H7 (cell line): ENCODE data around the gene OR4N2. TPM values are rescaled to one million over a fixed set of nuclear protein-coding genes. Genes with fewer than 3 reads are reported as not detected.

Source experiments
- total RNA-seq: library from RNA; depleted of rRNA; stranded (reverse); fragments of >200 nt; shearing (Covaris generic); gene quantifications from 2 replicates; pipeline ENCODE4 v1.2.3, GENCODE V29; 2014; rRNA removed

OR4N2 gene
- total RNA-seq, 1 experiment from 2014 or later: not detected

Other genes with a start within 250 kb of the OR4N2 start
- not detected in 2 replicates for gene OR11H2, start 89.9 kb upstream of the OR4N2 start, total RNA-seq
- gene OR4Q3, start 60.2 kb upstream of the OR4N2 start, total RNA-seq: not detected in 2 replicates
- not detected in 2 replicates for gene OR4M1, start 30.3 kb upstream of the OR4N2 start, total RNA-seq
- not detected in 2 replicates for gene OR4K2, start 71.4 kb downstream of the OR4N2 start, total RNA-seq
- gene OR4K5, start 116.8 kb downstream of the OR4N2 start, total RNA-seq: not detected in 2 replicates
- gene OR4K1, start 127.1 kb downstream of the OR4N2 start, total RNA-seq: not detected in 2 replicates
- gene OR4K15, start 171.8 kb downstream of the OR4N2 start, total RNA-seq: not detected in 2 replicates
- gene OR4Q2, start 198.4 kb downstream of the OR4N2 start, total RNA-seq: not detected in 2 replicates
- not detected in 2 replicates for gene OR4K14, start 215.5 kb downstream of the OR4N2 start, total RNA-seq
- not detected in 2 replicates for gene OR4K13, start 232.3 kb downstream of the OR4N2 start, total RNA-seq